SKM-1 treated with dmso at 0.1 percent for 144 hours (cell line): ENCODE data around the gene ZNRF1.
"Not testable (repeated sequence)": the region's sequence is repeated elsewhere in the genome, so short reads cannot be mapped to it uniquely, and the experiment has no call there.

Experiments used
- DNase-seq: peaks from one replicate; lab custom pipeline; 2025; ENCODE audit not compliant: unreplicated experiment; lab: John Stamatoyannopoulos, UW

Gene ZNRF1

DNA sequence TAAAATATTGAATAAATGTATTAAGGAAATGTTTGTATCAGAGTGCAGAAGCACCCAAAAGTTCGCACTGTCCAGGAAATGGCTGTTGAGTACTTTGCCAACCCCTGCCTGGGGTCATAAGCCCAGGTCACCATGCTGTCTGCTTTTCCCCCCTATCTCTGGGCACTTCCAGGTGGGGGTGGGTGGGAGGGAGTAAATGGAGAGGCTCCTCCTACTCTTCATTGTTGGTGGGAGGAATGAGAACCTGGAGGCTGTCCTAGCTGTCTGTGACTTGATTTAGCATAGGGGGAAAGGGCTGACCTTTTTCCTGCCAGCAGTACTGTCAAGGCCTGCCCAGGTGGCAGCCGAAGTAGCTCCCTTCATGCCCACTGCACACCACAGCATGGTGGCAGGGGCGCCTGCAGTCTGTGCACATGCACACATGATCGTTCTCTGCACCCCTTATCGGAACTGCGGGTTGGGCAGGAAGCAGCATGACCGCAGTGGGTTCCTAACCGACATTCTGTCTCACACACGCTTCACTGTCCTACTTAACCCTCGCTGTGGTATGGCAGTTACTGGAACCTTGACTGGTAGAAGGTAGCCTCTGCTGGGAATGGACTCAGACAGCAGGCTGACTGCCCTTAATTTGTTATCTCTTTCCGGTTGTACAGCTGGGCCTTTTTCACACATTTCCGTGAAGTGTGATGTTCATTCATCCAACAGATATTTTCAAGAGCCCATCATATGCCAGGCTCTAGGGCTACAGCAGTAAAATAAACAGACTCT is 76.3 kb downstream of the ZNRF1 start:
- DNase-seq: peak; percentile 93

- DNase-seq: no peak
Measured at GRCh38 chr16:75075688-75076268, 77.0 kb downstream of the ZNRF1 start.

DNA sequence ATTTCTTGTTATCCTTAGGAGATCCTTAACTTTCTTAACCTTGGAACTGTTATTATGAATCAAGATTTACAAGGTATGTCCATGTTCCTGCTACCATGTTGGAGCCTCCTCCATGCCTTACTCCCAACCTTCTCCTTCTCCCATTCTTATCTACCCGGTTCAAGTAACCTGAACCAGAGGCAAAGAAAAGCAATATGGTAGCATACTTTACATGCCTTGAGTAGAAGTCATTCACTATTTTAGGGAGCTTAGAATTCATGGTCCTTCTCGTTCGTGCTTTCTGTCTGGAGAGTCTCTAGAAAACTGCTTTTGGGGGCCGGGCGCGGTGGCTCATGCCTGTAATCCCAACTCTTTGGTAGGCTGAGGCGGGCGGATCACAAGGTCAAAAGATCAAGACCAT is 80.1 kb downstream of the ZNRF1 start:
- no peak for DNase-seq

- DNase-seq: no peak
Measured at GRCh38 chr16:75079346-75079926, 80.6 kb downstream of the ZNRF1 start.

DNA sequence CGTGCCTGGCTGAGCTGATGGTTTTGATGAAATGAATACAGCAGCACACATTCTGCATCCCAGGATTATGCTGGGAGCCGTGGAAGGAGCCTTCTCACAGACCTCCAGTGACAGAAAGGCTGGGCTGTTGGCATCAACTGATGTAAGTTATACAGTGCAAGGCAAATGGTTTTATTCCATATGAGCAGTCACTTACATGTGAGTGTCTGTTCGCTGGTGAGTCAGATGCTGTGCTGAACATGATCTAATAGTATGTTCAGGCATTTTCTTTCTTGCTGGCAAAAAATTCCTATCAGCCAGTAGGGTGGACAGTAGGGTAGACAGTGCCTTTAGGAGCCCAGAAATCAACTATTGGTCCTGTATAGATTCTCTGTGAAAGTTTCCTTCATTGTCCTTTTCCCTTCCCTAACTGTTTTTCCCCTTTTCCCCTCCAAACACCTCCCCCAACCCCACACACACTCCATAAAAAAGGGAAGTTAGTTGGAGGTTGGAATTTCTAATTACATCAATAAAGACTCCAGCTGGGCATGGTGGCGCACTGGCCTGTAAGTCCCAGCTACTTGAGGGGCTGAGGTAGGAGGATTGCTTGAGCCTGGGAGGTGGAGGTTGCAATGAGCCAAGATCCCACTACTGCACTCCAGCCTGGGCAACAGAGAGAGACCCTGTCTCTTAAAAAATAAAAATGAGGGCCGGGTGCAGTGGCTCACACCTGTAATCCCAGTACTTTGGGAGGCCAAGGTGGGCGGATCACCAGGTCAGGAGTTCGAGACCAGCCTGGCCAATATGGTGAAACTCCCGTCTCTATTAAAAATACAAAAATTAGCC is 81.6 kb downstream of the ZNRF1 start:
- no peak for DNase-seq

GRCh38 chr16:75081179-75081859 is 82.5 kb downstream of the ZNRF1 start:
- DNase-seq: no peak

DNA sequence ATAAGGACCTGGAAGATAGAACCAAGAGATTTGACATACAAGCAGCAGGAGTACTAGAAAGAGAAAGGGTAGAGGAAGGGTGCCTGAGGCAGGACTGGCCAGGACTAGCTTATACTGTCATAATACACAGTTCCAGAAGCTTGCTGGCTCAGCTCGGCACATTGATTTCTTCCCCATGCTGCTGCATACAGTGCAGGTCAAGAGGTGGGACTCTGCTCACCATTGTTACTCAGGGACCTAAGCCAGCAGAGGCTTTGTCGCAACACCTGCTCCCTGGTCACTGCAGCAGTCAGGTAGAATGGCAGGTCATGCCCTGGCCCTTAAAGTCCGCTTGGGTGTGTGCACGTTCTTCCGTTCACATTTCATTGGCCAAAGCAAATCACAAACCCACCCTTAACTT is 85.0 kb downstream of the ZNRF1 start:
- DNase-seq: no peak

- DNase-seq: no peak
Measured at GRCh38 chr16:75085556-75085955, 86.7 kb downstream of the ZNRF1 start.

GRCh38 chr16:75086281-75086680 is 87.5 kb downstream of the ZNRF1 start:
- DNase-seq: no peak

- DNase-seq: no peak
Measured at GRCh38 chr16:75086688-75087374, 88.0 kb downstream of the ZNRF1 start.

- DNase-seq: peak; percentile 57
Measured at GRCh38 chr16:75087375-75087979, 88.7 kb downstream of the ZNRF1 start.

- no peak for DNase-seq
Measured at GRCh38 chr16:75088216-75088615, 89.4 kb downstream of the ZNRF1 start.

DNA sequence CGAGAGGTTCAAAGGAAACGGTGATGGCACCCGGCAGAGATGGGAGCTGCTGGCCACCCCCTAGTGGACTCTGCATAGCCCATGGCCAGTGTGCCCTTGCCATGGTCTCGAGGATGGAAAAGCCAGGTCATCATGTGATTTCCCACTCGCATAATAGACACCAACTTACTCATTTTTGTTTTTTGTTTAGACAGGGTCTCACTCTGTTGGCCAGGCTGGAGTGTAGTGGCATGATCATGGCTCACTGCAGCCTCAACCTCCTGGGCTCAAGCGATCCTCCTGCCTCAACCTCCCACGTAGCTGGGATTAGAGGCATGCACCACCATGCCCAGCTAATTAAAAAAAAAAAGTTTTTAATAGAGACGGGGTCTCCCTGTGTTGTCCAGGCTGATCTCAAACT is 90.1 kb downstream of the ZNRF1 start:
- no peak for DNase-seq

DNA sequence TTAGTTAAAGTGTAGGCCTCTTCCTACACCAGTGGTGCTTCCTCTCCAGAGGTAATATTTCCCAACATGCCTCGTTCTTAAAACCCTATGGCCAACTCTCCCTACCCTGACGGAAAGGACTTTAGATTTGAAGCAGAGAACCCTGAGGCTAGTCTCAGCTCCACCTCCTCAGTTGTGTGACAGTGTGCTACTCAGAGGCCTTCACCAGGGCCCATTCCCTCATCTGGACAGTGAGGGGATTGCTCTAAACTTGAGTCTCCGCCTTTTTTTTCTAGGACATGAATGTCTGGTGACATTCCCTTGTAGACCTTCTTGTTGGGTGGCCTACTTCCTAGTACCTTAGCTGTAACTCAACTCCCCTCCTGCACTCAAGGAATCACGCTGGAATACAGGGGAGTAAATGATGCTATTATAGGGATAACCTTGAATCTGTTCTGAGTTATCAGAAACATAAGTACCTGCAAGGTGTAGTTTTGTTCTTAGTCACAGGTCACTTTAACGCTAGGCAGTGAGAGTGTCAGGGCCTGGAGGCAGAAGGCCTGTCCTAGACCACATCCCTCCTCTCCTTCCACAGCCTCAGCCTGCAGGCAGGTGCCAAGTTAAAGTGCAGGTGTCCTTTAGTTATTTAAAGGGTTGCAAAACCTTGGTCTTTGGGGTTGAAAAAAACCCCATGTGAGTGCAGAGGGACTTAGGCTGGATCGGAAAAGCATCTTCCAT is 90.8 kb downstream of the ZNRF1 start:
- no peak for DNase-seq

- not testable (repeated sequence) for DNase-seq
Measured at GRCh38 chr16:75090899-75091298, 92.1 kb downstream of the ZNRF1 start.

DNA sequence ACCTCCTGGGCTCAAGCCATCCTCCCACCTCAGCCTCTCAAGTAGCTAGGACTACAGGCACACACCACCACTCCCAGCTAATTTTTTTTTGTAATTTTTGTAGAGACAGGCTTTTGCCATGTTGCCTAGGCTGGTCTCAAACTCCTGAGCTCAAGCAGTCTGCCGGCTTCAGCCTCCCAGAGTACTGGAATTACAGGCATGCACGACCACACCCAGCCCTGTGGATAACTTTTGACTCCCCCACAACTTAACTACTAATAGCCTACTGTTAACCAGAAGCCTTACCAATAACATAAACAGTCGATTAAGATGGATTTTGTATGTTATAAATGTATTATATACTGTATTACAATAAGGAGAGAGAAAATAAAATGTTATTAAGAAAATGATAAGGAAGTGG is 92.8 kb downstream of the ZNRF1 start:
- not testable (repeated sequence) for DNase-seq

- no peak for DNase-seq
Measured at GRCh38 chr16:75092777-75093176, 94.0 kb downstream of the ZNRF1 start.

DNA sequence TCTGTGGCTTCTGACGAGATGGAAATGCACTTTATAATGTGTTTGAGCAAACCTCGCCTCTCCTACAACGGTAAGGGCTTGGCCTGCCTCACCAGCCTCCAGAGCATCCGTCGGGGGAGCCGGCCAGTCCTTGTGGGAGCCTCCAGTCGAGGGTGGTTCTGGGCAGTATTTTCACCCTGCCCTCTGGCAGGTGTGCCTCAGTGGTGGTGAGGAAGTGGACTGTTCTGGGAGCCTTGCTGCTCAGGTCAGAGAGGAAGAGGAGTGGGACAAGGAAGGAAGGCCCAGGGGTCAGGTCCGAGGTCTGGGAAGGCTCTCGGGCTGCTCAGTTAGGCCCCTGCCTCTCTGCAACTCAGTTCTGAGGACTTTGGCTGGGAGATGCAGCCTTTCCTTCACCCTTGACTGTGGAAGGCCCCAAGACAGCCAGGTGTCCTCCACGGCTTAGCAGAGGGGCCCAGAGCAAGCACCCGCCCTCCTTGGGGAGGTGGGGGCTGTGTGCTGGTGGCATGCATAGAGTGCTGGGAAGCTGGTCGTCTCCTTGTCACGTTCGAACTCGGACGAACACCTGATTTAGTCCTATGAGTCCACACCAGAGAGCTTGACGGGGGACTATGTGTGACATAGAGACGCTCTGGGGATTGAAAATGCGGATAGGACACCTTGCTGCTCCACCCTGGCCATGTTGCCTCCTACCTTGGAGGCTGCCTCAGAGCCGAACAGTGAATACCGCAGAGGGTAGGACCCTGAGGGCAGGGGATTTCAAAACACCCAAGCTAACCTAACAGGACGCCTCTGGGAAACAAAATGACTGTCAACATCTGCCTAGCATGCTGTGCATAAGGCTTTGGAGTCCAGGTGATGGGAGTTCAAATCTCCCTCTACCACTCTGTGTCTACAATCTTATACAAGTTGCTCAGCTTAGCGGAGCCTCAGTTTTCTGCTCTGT is 95.0 kb downstream of the ZNRF1 start:
- DNase-seq: no peak
